A673 (cell line): ENCODE measurements around the gene SCG3.

Source experiments
- CTCF ChIP-seq: fragments of 300-800, 200-600 bp; sonication (generic); conservative IDR thresholded peaks from 2 replicates; pipeline ENCODE4 v1.5.1; 2017; ENCODE audit warnings: low read depth, mild to moderate bottlenecking, antibody characterized with exemption, low read length, moderate library complexity, mixed read lengths
- EZH2 ChIP-seq: fragments of 200-600 bp; sonication (generic); IDR thresholded peaks from 2 replicates; pipeline ENCODE4 v1.6.1; 2017; ENCODE audit warnings: borderline replicate concordance, low read depth, mild to moderate bottlenecking, mixed read lengths, antibody characterized with exemption, low read length; ENCODE audit not compliant: poor library complexity, severe bottlenecking

DNA sequence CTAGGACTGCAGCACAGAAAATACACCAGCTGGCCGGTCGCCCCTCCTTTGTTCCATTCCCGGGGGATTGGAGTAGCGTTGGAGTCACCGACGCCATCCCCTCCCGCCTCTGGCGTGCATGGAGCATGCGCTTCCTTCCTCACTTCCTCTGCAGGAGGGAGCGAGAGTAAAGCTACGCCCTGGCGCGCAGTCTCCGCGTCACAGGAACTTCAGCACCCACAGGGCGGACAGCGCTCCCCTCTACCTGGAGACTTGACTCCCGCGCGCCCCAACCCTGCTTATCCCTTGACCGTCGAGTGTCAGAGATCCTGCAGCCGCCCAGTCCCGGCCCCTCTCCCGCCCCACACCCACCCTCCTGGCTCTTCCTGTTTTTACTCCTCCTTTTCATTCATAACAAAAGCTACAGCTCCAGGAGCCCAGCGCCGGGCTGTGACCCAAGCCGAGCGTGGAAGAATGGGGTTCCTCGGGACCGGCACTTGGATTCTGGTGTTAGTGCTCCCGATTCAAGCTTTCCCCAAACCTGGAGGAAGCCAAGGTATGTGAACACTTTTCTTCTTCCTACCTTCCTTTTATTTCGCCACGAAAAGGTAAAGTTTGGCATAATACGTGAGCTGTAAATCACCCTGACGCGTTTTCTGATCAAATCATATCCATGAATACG is at the start of gene SCG3:
- TF ChIP-seq CTCF (no peak), EZH2 (no peak)
